ENCODE data around the gene NME2. TPM values are rescaled to one million over a fixed set of nuclear protein-coding genes. Genes with fewer than 3 reads are reported as not detected.

NME2 gene
- total RNA-seq, 1 experiment from 2014 or later = 826 TPM

DNA sequence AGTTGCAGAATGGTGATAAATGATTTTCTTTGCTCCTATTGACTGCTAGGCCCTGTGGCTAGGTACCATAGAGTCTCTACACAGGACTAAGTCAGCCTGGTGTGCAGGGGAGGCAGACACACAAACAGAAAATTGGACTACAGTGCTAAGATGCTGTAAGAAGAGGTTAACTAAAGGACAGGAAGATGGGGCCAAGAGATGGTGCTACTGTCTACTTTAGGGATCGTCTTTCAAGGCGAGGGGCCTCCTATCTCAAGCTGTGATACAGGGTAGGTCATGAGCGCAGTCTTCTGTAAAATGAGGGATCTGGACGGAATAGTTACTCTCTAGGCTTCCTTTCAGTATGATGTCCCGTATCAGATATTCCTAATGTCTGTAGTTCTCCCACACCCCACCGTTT lies 12.0 kb upstream of the NME2 start:
- no peaks in the 10 kb centered on the region for H3K9me2 ChIP-seq (ENCODE audit: insufficient read depth)
- POLR2A ChIA-PET (ENCODE audit: unreplicated experiment) = interaction anchor here (0.6 to 0.7 kb wide), 2 partner anchors 239 to 288 kb away, joined by 3 to 14 read pairs; partner anchors contain the start of gene TOB1
- peak overlapping the region; percentile 85 for H3K4me2 ChIP-seq
- no peaks in the 10 kb centered on the region for H3K27me3 ChIP-seq (ENCODE audit: insufficient read depth, low read depth)
- H3K4me3 ChIP-seq = peak overlapping the region; percentile 72
- BruUV-seq (replicated peaks) = TSS peak; percentile 41
- intact Hi-C loops (cut with micrococcal nuclease; ENCODE audit: unreplicated experiment) = no loop called here
- peak overlapping the region; percentile 55 for H3K27ac ChIP-seq
- TF ChIP-seq, protein P1, sequence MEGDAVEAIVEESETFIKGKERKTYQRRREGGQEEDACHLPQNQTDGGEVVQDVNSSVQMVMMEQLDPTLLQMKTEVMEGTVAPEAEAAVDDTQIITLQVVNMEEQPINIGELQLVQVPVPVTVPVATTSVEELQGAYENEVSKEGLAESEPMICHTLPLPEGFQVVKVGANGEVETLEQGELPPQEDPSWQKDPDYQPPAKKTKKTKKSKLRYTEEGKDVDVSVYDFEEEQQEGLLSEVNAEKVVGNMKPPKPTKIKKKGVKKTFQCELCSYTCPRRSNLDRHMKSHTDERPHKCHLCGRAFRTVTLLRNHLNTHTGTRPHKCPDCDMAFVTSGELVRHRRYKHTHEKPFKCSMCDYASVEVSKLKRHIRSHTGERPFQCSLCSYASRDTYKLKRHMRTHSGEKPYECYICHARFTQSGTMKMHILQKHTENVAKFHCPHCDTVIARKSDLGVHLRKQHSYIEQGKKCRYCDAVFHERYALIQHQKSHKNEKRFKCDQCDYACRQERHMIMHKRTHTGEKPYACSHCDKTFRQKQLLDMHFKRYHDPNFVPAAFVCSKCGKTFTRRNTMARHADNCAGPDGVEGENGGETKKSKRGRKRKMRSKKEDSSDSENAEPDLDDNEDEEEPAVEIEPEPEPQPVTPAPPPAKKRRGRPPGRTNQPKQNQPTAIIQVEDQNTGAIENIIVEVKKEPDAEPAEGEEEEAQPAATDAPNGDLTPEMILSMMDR (conservative IDR thresholded peaks at IDR 0.05) = no peak
- DNase-seq = no peak
- peaks cover 57% of the 10 kb centered on the region for H3K79me2 ChIP-seq (ENCODE audit: low read depth)
- no peaks in the 10 kb centered on the region for H3K9me3 ChIP-seq (ENCODE audit: insufficient read depth, low read depth)
- H3K4me1 ChIP-seq (replicated peaks; ENCODE audit: insufficient read depth) = peaks cover 22% of the 10 kb centered on the region
- H3F3A ChIP-seq (ENCODE audit: insufficient read depth, low read depth) = peaks cover 16% of the 10 kb centered on the region; the same call in 1 of the 2 replicates
- peaks cover 19% of the 10 kb centered on the region; the same call in 1 of the 2 replicates for H3K36me3 ChIP-seq (ENCODE audit: low read depth)
- H2AFZ ChIP-seq = peak overlapping the region; percentile 86
- CTCF ChIA-PET = no interaction called here
- peaks cover 5% of the 10 kb centered on the region for H4K20me1 ChIP-seq (ENCODE audit: insufficient read depth)

DNA sequence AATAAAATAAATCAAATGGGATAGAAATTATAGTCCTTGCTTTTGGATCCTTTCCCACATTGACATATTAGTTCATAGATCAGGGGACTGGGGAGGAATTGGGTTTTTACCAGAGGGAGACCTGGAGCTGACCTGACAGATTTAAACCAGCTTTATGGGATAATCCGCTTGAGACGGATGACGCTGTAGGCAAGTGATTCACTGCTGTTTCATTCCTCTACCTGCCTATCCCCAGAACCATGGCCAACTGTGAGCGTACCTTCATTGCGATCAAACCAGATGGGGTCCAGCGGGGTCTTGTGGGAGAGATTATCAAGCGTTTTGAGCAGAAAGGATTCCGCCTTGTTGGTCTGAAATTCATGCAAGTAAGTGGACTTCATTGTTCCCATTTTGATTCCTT lies 10.8 kb upstream of the NME2 start:
- Histone ChIP-seq H3K27me3 (ENCODE audit: insufficient read depth, low read depth) (no peaks in the 10 kb centered on the region), H3K79me2 (ENCODE audit: low read depth) (peaks cover 57% of the 10 kb centered on the region), H3K4me2 (peak overlapping the region; percentile 85), H3K4me3 (no peak overlapping the region), H3F3A (ENCODE audit: insufficient read depth, low read depth) (peaks cover 16% of the 10 kb centered on the region; the same call in 1 of the 2 replicates), H4K20me1 (ENCODE audit: insufficient read depth) (peaks cover 14% of the 10 kb centered on the region), H3K36me3 (ENCODE audit: low read depth) (peaks cover 27% of the 10 kb centered on the region), H3K27ac (no peak overlapping the region), H3K4me1 (replicated peaks; ENCODE audit: insufficient read depth) (peaks cover 22% of the 10 kb centered on the region), H3K9me2 (ENCODE audit: insufficient read depth) (no peaks in the 10 kb centered on the region), H2AFZ (no peak overlapping the region), H3K9me3 (ENCODE audit: insufficient read depth, low read depth) (no peaks in the 10 kb centered on the region)
- TF ChIP-seq, protein P1 (conservative IDR thresholded peaks at IDR 0.05) = no peak
- TF ChIP-seq EZH2 (IDR thresholded peaks at IDR 0.05; ENCODE audit: low read depth) = no peak
- no peak for DNase-seq
- CTCF ChIA-PET = interaction anchor here (0.6 kb wide), 2 partner anchors 77 to 666 kb away, joined by 3 to 4 read pairs; no protein-coding TSS in a partner anchor
- POLR2A ChIA-PET (ENCODE audit: unreplicated experiment) = no interaction called here
- intact Hi-C loops (cut with micrococcal nuclease; ENCODE audit: unreplicated experiment) = no loop called here
- BruUV-seq (replicated peaks) = no TSS peak

DNA sequence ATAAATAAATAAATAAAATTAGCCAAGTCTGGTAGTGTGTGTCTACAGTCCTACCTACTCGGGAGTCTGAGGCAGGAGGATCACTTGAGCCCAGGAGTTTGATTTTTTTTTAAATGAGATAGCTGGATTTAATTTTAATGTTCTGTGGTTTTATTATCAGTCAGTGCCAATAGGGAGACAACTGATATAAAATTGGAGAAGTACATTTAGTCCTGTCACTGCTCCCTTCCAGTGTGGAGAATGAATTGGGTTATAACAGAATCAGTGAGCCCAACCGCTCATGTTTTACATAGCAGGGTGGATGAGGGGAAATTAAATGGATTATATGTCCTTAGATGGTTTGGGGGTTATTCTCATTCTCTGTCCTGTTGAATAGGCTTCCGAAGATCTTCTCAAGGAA lies 6.6 kb upstream of the NME2 start:
- H3K9me2 ChIP-seq (ENCODE audit: insufficient read depth) = no peaks in the 10 kb centered on the region
- peaks cover 41% of the 10 kb centered on the region for H3K36me3 ChIP-seq (ENCODE audit: low read depth)
- no peaks in the 10 kb centered on the region for H3K9me3 ChIP-seq (ENCODE audit: insufficient read depth, low read depth)
- H3K4me3 ChIP-seq = no peak overlapping the region
- intact Hi-C loops (cut with micrococcal nuclease; ENCODE audit: unreplicated experiment) = no loop called here
- no TSS peak for BruUV-seq (replicated peaks)
- ChIA-PET CTCF (no interaction called here), POLR2A (ENCODE audit: unreplicated experiment) (no interaction called here)
- no peak for TF ChIP-seq EZH2 (IDR thresholded peaks at IDR 0.05; ENCODE audit: low read depth)
- TF ChIP-seq, protein P1 (conservative IDR thresholded peaks at IDR 0.05) = no peak
- H3K4me1 ChIP-seq (replicated peaks; ENCODE audit: insufficient read depth) = peaks cover 10% of the 10 kb centered on the region
- H4K20me1 ChIP-seq (ENCODE audit: insufficient read depth) = peaks cover 14% of the 10 kb centered on the region
- no peaks in the 10 kb centered on the region for H3K27me3 ChIP-seq (ENCODE audit: insufficient read depth, low read depth)
- H3K79me2 ChIP-seq (ENCODE audit: low read depth) = peaks cover 46% of the 10 kb centered on the region
- no peak overlapping the region for H2AFZ ChIP-seq
- H3K27ac ChIP-seq = no peak overlapping the region
- no peak overlapping the region for H3K4me2 ChIP-seq
- peaks cover 27% of the 10 kb centered on the region for H3F3A ChIP-seq (ENCODE audit: insufficient read depth, low read depth)
- DNase-seq = no peak
